SK-N-SH treated with all-trans-retinoic acid at 6 μM for 48 hours (cell line): ENCODE data around the gene SELENON.

Experiments
- ARNTL ChIP-seq: fragments of 450-650 bp; formaldehyde crosslinking; IDR thresholded peaks from 2 replicates; pipeline ENCODE4 v1.5.0; 2020; ENCODE audit warnings: low read depth, mild to moderate bottlenecking, moderate library complexity, borderline replicate concordance
- BACH2 ChIP-seq: fragments of 250-450 bp; sonication (Bioruptor Pico); IDR thresholded peaks from 2 replicates; pipeline ENCODE4 v1.9.0; 2021; ENCODE audit warnings: mild to moderate bottlenecking, borderline replicate concordance
- CSRNP3 ChIP-seq: fragments of 250-450 bp; sonication (Bioruptor Pico); IDR thresholded peaks from 2 replicates; pipeline ENCODE4 v1.5.1; 2021; ENCODE audit warnings: mild to moderate bottlenecking, moderate library complexity
- ESRRG ChIP-seq: fragments of 250-450 bp; sonication (Bioruptor Pico); IDR thresholded peaks from 2 replicates; pipeline ENCODE4 v1.6.1; 2021; ENCODE audit warnings: mild to moderate bottlenecking
- PPARA ChIP-seq: fragments of 250-450 bp; sonication (Bioruptor Pico); IDR thresholded peaks from 2 replicates; pipeline ENCODE4 v1.5.0; 2020; ENCODE audit warnings: mild to moderate bottlenecking, borderline replicate concordance
- RARB ChIP-seq: fragments of 250-450 bp; sonication (Bioruptor Pico); IDR thresholded peaks from 2 replicates; pipeline ENCODE4 v1.8.0; 2021; ENCODE audit warnings: mild to moderate bottlenecking, moderate library complexity
- SNAI2 ChIP-seq: fragments of 250-450 bp; sonication (Bioruptor Pico); IDR thresholded peaks from 2 replicates; pipeline ENCODE4 v1.5.0; 2020; ENCODE audit warnings: mild to moderate bottlenecking, moderate library complexity
- TOX ChIP-seq: fragments of 250-450 bp; sonication (Bioruptor Pico); IDR thresholded peaks from 2 replicates; pipeline ENCODE4 v1.8.0; 2021; ENCODE audit warnings: mild to moderate bottlenecking, moderate library complexity, borderline replicate concordance
- TSHZ2 ChIP-seq: fragments of 250-450 bp; sonication (Bioruptor Pico); IDR thresholded peaks from 2 replicates; pipeline ENCODE4 v1.5.0; 2020; ENCODE audit warnings: mild to moderate bottlenecking, moderate library complexity
- ZC3H10 ChIP-seq: fragments of 250-450 bp; sonication (Bioruptor Pico); IDR thresholded peaks from 2 replicates; pipeline ENCODE4 v1.5.1; 2021; ENCODE audit warnings: mild to moderate bottlenecking, moderate library complexity
- ZNF70 ChIP-seq: fragments of 450-650 bp; formaldehyde crosslinking; IDR thresholded peaks from 2 replicates; pipeline ENCODE4 v1.5.0; 2020; ENCODE audit warnings: mild to moderate bottlenecking, moderate library complexity

GRCh38 chr1:25771221-25772114 is 28.5 kb upstream of the SELENON start:
- no peak for TF ChIP-seq TSHZ2
- TF ChIP-seq CSRNP3, result no peak
- no peak for TF ChIP-seq ARNTL (CRISPR knock-in tag)
- TF ChIP-seq SNAI2, result no peak
- TF ChIP-seq ZNF70, result 0 out of 2 replicates have a peak, but pooled peaks have one; percentile 27
- TF ChIP-seq RARB (CRISPR knock-in tag), result no peak
- TF ChIP-seq TOX, result no peak
- no peak for TF ChIP-seq PPARA (CRISPR knock-in tag)
- no peak for TF ChIP-seq BACH2 (CRISPR knock-in tag)
- no peak for TF ChIP-seq ESRRG
- no peak for TF ChIP-seq ZC3H10
